ENCODE measurements around the gene EXOC3L4.

Gene EXOC3L4

GRCh38 chr14:103070263-103070885 is 24.2 kb upstream of the EXOC3L4 start:
- H3K27me3 ChIP-seq (ENCODE audit: insufficient read depth, poor library complexity, severe bottlenecking) = no peaks in the 10 kb centered on the region
- TF ChIP-seq, protein P1, sequence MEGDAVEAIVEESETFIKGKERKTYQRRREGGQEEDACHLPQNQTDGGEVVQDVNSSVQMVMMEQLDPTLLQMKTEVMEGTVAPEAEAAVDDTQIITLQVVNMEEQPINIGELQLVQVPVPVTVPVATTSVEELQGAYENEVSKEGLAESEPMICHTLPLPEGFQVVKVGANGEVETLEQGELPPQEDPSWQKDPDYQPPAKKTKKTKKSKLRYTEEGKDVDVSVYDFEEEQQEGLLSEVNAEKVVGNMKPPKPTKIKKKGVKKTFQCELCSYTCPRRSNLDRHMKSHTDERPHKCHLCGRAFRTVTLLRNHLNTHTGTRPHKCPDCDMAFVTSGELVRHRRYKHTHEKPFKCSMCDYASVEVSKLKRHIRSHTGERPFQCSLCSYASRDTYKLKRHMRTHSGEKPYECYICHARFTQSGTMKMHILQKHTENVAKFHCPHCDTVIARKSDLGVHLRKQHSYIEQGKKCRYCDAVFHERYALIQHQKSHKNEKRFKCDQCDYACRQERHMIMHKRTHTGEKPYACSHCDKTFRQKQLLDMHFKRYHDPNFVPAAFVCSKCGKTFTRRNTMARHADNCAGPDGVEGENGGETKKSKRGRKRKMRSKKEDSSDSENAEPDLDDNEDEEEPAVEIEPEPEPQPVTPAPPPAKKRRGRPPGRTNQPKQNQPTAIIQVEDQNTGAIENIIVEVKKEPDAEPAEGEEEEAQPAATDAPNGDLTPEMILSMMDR (IDR thresholded peaks at IDR 0.05; ENCODE audit: poor library complexity, severe bottlenecking) = no peak
- peaks cover 33% of the 10 kb centered on the region for H3K4me1 ChIP-seq (ENCODE audit: insufficient read depth, poor library complexity, severe bottlenecking)
- H3K36me3 ChIP-seq (ENCODE audit: low read depth) = no peaks in the 10 kb centered on the region
- DNase-seq (ENCODE audit: low spot score) = no peak
- H3K9me3 ChIP-seq (ENCODE audit: severe bottlenecking) = no peaks in the 10 kb centered on the region
- ATAC-seq (ENCODE audit: low read depth) = no peak
- no peak overlapping the region for H3K27ac ChIP-seq (ENCODE audit: poor library complexity, severe bottlenecking)
- no peak overlapping the region for H3K4me3 ChIP-seq (ENCODE audit: severe bottlenecking)

- TF ChIP-seq, protein P1 (IDR thresholded peaks at IDR 0.05; ENCODE audit: poor library complexity, severe bottlenecking) = no peak
- ATAC-seq (ENCODE audit: low read depth) = no peak
- Histone ChIP-seq H3K27me3 (ENCODE audit: insufficient read depth, poor library complexity, severe bottlenecking) (no peaks in the 10 kb centered on the region), H3K4me1 (ENCODE audit: insufficient read depth, poor library complexity, severe bottlenecking) (peaks cover 33% of the 10 kb centered on the region), H3K4me3 (ENCODE audit: severe bottlenecking) (no peak overlapping the region), H3K27ac (ENCODE audit: poor library complexity, severe bottlenecking) (no peak overlapping the region), H3K9me3 (ENCODE audit: severe bottlenecking) (no peaks in the 10 kb centered on the region), H3K36me3 (ENCODE audit: low read depth) (no peaks in the 10 kb centered on the region)
- no peak for DNase-seq (ENCODE audit: low spot score)
Observed at GRCh38 chr14:103070971-103071542, 23.5 kb upstream of the EXOC3L4 start.

GRCh38 chr14:103071544-103072251 is 22.8 kb upstream of the EXOC3L4 start:
- Histone ChIP-seq H3K36me3 (ENCODE audit: low read depth) (no peaks in the 10 kb centered on the region), H3K27ac (ENCODE audit: poor library complexity, severe bottlenecking) (no peak overlapping the region), H3K27me3 (ENCODE audit: insufficient read depth, poor library complexity, severe bottlenecking) (no peaks in the 10 kb centered on the region), H3K9me3 (ENCODE audit: severe bottlenecking) (no peaks in the 10 kb centered on the region), H3K4me3 (ENCODE audit: severe bottlenecking) (no peak overlapping the region), H3K4me1 (ENCODE audit: insufficient read depth, poor library complexity, severe bottlenecking) (peaks cover 28% of the 10 kb centered on the region)
- TF ChIP-seq, protein P1 (IDR thresholded peaks at IDR 0.05; ENCODE audit: poor library complexity, severe bottlenecking) = no peak
- peak; percentile 16; the same call in 1 of the 3 replicates for ATAC-seq (ENCODE audit: low read depth)
- no peak for DNase-seq (ENCODE audit: low spot score)

DNA sequence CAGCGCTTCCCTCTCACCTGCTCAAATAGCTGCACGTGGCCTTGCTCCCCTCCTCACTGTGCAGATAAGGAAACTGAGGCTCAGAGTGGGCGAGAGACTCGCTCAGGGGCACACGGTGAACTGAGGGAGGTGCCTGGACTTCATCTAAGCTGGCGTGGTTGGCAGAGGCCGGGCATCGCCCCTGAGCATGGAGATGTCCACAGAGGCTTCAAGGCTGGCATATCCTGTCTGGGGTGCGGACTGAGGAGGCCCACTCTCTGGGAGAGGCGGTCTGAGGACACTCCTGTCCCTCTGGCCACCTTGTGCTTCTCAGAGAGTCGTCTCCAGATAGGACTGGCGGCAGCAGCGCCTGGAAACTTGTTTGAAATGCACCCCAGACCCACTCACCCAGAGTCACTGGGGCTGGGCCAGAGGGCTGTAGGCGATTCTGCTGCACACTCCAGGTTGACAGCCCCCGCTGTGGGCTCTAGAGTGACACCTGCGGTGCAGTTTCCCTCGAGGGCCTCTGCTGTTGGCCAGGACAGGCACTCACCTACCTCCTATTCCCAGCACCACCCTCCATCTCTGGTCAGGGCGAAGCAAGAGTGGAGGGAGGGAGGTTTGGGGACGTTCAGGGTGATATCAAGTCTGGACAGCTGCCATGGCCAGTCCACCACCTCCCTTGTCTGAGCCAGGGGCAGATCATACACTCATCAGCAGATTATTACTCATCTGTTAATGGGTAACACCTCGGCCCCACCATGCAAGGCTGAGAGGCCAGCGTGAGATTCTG is 21.7 kb upstream of the EXOC3L4 start:
- Histone ChIP-seq H3K36me3 (ENCODE audit: low read depth) (no peaks in the 10 kb centered on the region), H3K4me1 (ENCODE audit: insufficient read depth, poor library complexity, severe bottlenecking) (peaks cover 18% of the 10 kb centered on the region), H3K27me3 (ENCODE audit: insufficient read depth, poor library complexity, severe bottlenecking) (no peaks in the 10 kb centered on the region), H3K9me3 (ENCODE audit: severe bottlenecking) (no peaks in the 10 kb centered on the region), H3K4me3 (ENCODE audit: severe bottlenecking) (no peak overlapping the region), H3K27ac (ENCODE audit: poor library complexity, severe bottlenecking) (no peak overlapping the region)
- ATAC-seq (ENCODE audit: low read depth) (no peak), DNase-seq (ENCODE audit: low spot score) (no peak)
- TF ChIP-seq, protein P1 (IDR thresholded peaks at IDR 0.05; ENCODE audit: poor library complexity, severe bottlenecking) = no peak
